Measurements from ENCODE around the gene LDB2. TPM values are rescaled to one million over a fixed set of nuclear protein-coding genes. Genes with fewer than 3 reads are reported as not detected.

LDB2 gene
- total and polyA plus RNA-seq, 11 donors: 9.5 to 38.7 (median 26.3) TPM

DNA sequence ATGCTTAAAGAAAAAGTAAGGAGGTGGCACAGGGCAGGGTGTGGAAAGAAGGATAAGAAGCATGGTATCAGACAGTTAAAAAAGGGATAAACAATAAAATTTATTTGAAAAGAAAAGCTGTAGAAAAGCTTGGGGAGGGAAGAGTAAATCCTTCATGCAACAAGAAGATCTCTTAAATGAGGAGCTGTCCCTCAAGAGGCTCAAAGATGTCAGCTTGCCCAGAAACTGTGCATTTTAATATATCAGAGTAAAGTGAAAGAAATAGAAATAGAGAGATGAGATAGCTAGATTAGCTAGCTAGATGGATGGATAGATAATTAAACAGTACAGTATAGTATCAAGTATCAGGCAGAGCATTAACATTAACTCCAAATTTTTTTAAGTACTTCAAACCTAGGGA, 170.3 kb downstream of the LDB2 start:
- no peak for TF ChIP-seq POLR2A (IDR thresholded peaks at IDR 0.05)
- TF ChIP-seq CTCF (IDR thresholded peaks at IDR 0.05): no peak
- intact Hi-C loops (cut with DNase I): no loop called here
- H3K36me3 ChIP-seq: peaks cover 0 to 15% (median 0%) of the 10 kb centered on the region in 9 donors
- H3K27ac ChIP-seq: no peak overlapping the region
- H3K27me3 ChIP-seq: no peaks in the 10 kb centered on the region
- H3K4me1 ChIP-seq: peaks cover 0 to 8% (median 3%) of the 10 kb centered on the region in 12 donors
- DNase-seq: no peak
- no peak overlapping the region for H3K4me3 ChIP-seq
- no peak for ATAC-seq
- H3K9me3 ChIP-seq: peaks cover 0 to 25% (median 5%) of the 10 kb centered on the region in 12 donors

DNA sequence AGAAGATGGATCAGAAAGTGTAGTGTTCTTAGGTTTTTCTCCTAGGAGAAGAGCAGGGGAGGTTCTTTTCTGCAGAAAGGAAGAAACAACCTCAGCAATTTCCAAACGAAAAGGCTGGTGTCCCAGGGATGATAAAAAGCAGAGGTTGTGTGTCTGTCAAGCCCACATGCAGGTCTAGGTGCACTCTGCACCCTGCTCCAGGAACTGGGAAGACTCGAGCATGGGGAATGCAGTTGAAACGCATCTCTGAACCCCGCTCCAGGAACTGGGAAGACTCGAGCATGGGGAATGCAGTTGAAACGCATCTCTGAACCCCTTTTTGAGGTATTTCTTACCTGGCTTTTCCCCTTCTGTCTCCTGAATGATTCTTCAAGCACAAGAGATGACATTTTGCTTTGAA, 171.2 kb downstream of the LDB2 start:
- 79 to 88% (median 84%) methylated on average over 6 of the region's 6 CpGs for WGBS, 4 donors
- Histone ChIP-seq H3K27me3 (no peaks in the 10 kb centered on the region), H3K36me3 (peaks cover 0 to 16% (median 0%) of the 10 kb centered on the region in 9 donors), H3K9me3 (peaks cover 0 to 27% (median 5%) of the 10 kb centered on the region in 12 donors), H3K27ac (no peak overlapping the region), H3K4me3 (no peak overlapping the region), H3K4me1 (peaks cover 0 to 8% (median 3%) of the 10 kb centered on the region in 12 donors)
- intact Hi-C loops (cut with DNase I): no loop called here
- TF ChIP-seq CTCF (IDR thresholded peaks at IDR 0.05) (no peak), POLR2A (IDR thresholded peaks at IDR 0.05) (no peak)
- ATAC-seq (no peak), DNase-seq (no peak)

DNA sequence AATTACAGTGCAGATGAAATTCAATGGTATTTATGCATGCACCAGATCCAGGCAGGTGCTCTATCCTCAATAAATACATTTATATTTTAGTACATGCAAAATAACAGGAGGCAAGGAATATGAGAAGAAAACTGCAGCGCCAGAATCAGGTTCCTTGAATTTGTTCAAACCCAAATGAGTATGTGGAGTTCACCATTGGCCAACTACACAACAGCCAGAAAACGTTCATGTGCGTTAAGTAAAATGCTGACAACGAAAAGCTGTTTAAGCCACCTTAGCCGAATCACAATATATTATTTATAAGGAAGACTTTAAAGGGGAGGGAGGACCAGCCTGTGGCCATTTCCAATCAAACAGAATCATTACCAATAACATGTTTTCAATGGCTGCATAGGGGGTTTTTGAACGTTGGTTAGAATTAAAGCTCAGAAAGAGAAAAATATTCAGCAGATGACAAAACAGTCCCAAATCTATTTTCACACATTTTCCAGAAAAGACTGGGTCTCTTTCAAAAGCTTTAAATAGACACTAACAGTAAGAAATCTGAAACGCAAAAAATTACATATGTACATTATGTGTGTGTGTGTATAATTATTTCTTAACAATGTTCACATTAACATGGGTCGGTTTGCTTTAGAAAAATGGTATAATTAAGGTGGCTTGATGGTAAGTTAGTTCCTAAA, 171.9 kb downstream of the LDB2 start:
- H3K27ac ChIP-seq: no peak overlapping the region
- peaks cover 0 to 9% (median 3%) of the 10 kb centered on the region in 12 donors for H3K4me1 ChIP-seq
- H3K9me3 ChIP-seq: peaks cover 0 to 27% (median 5%) of the 10 kb centered on the region in 12 donors
- intact Hi-C loops (cut with DNase I): no loop called here
- no peaks in the 10 kb centered on the region for H3K27me3 ChIP-seq
- H3K36me3 ChIP-seq: peaks cover 0 to 16% (median 0%) of the 10 kb centered on the region in 9 donors
- no peak overlapping the region for H3K4me3 ChIP-seq
- 92 to 95% (median 93%) methylated on average over 8 of the region's 8 CpGs for WGBS, 4 donors
- DNase-seq: no peak
- TF ChIP-seq CTCF (IDR thresholded peaks at IDR 0.05) (no peak), POLR2A (IDR thresholded peaks at IDR 0.05) (no peak)
- no peak for ATAC-seq

DNA sequence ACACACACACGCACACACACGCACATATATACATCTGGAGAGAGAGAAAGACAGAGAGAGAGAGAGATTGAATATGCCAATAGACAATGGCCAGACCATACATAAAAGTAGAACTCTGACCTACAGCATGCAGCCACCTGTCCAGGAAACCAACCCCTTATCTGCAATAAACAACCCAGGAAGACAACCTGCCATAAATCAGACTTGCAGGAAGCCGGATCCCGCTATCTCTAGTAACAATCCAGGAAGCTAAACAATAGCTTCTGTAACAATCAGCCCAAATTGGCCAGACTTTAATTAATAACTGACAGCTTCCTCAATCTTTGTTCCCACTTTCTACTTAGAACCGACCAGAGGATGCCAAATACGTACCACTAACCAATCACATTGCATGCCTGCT, 173.2 kb downstream of the LDB2 start:
- H3K4me1 ChIP-seq: peaks cover 0 to 18% (median 3%) of the 10 kb centered on the region in 12 donors
- intact Hi-C loops (cut with DNase I): no loop called here
- no peak for TF ChIP-seq CTCF (IDR thresholded peaks at IDR 0.05)
- TF ChIP-seq POLR2A (IDR thresholded peaks at IDR 0.05): no peak
- peaks cover 0 to 27% (median 5%) of the 10 kb centered on the region in 12 donors for H3K9me3 ChIP-seq
- peaks cover 0 to 16% (median 0%) of the 10 kb centered on the region in 9 donors for H3K36me3 ChIP-seq
- ATAC-seq: no peak
- no peaks in the 10 kb centered on the region for H3K27me3 ChIP-seq
- H3K27ac ChIP-seq: no peak overlapping the region
- WGBS, 4 donors: 73 to 81% (median 78%) methylated on average over 6 of the region's 6 CpGs
- H3K4me3 ChIP-seq: no peak overlapping the region
- DNase-seq: no peak

All from heart left ventricle (tissue), 16 donors.